SK-MEL-5 (cell line): ENCODE results near the gene SMPD2. TPM values are rescaled to one million over a fixed set of nuclear protein-coding genes. Genes with fewer than 3 reads are reported as not detected.
"Not testable (repeated sequence)": the region's sequence is repeated elsewhere in the genome, so short reads cannot be mapped to it uniquely, and the experiment has no call there.

Experiments used
- DNase-seq: peaks from one replicate; pipeline ENCODE4 v3.0.0-alpha.2; 2016; ENCODE audit warnings: low read depth, low spot score
- in situ Hi-C: cut with HindIII; loops from 2 replicates; pipeline ENCODE4 v1.10.0; 2016; ENCODE audit warnings: low sequenced_read_pairs, high pct_unique_total_duplicates, low pct_unique_long_range_greater_than_20kb
- total RNA-seq: library from RNA; depleted of rRNA; stranded (reverse); fragments of >200 nt; shearing (Covaris generic); gene quantifications from 2 replicates; pipeline ENCODE4 v1.2.3, GENCODE V29; 2014

SMPD2 gene
- total RNA-seq, 1 experiment from 2014 or later, result 32.7 TPM

DNA sequence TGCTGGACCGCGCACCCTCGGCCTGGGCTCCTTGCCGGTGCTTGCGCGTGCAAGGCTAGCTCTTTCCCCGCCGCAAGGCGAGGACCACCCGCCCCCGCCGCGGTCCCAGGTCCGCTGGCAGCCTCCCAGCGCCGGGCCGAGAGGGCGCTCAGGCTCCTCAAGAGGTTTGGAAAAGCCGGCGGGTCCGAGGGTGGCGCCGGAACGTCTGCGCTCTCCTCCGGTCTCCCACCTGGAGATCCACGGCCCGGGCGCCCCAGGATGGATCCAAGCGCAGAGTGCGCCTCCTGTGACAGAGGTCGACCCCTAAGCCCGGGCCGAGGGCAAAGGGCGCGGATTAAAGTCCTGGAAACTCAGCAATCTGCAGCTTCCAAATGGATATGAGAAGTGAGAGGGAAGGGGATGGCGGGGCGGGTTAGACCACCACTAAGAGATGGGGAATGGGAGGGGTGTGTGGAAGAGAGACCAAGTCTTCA lies 15.6 kb downstream of the SMPD2 start:
- no peak for DNase-seq
- in situ Hi-C loops, result no loop called here

DNA sequence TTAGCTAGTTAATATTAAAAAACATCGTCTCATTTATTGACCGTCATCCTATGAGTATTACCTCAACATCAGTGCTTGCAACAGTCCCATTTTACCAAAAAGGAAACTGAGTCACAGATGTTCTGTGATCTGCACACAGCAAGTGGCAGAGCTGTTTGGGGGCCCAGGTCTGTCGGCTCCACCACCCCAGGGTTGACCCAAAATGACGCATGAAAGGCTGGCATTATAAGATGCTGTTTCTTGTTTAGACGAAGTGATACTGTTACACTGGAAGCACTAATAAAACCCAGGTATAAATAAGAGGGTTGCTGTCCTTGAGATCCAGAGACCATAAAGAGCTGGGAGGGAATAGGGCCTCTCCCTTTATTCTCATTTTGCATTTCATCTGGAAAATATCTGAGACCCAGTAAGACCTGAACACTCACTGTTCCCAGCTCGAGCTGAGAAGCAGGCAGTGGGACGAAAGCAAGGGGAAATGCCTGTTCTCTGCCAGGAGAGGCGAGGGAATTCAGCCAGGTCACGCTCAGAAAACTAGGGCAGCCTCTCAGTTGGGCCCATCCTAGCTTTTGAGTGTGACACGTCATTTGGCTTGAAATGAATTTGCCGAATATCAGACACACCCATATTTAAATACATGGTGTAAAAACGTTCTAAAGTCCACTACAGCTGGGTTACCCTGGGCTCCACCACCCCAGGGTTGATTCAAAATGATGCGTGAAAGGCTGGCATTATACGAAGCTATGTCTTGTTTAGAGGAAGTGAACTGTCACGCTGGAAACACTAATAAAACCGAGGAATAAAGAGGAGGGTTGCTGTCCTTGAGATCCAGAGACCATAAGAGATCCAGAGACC lies 16.4 kb downstream of the SMPD2 start:
- in situ Hi-C loops, result no loop called here
- no peak for DNase-seq

DNA sequence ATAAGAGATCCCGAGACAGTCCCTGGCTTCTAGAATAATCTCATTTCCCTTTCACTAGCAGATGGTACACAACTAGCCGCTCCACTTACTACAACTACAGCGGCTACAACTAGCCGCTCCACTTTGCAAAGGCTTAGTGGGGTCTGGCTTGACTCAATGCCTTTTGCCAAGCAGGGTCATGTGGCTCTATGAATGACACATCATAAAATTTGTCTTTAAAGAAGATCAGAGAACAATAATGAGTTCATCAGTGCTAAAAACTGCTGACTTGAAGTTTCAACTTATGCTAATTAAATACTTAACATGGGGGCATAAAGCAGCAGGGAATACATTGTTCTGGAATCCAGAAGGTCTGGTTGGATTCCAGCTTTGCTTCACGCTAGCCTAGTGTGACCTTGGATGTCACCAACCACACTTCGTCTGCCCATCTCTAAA lies 17.1 kb downstream of the SMPD2 start:
- in situ Hi-C loops, result no loop called here
- DNase-seq, result no peak

DNA sequence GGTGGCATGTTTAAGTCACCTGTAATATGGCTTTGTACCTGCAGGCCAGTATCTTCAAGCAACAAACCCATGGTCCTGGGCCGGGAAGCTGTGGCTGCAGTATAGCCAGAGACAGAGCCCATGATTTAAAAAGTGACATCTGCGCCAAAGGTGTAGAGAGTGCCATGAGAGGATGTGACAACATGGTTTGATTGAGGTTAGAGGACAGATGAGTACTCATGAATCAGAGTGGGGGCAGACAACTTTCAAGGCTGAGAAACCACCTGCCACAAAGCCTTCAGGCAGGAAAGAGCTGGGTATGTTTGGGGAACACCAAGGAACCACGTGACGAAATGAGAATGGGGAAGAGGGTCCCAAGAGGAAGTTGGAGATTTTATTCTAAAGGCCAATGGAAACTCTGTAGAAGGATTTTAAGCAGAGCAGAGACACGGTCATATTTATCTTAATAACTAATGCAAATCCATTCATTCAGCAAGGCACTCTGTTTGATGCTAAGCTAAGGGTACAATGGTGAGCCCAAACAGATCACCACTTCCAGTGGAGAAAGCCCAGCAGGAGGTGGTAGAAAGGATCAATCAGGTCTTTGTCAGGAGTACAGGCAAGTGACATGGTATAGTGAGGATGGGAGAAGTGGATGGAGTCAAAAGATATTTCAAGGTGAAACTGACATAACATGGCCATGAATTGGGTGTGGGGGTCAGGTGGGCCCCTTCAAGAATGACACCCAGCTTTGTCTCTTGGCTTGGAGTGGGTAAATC lies 18.4 kb downstream of the SMPD2 start:
- peak; percentile 53 for DNase-seq
- in situ Hi-C loops, result no loop called here

DNA sequence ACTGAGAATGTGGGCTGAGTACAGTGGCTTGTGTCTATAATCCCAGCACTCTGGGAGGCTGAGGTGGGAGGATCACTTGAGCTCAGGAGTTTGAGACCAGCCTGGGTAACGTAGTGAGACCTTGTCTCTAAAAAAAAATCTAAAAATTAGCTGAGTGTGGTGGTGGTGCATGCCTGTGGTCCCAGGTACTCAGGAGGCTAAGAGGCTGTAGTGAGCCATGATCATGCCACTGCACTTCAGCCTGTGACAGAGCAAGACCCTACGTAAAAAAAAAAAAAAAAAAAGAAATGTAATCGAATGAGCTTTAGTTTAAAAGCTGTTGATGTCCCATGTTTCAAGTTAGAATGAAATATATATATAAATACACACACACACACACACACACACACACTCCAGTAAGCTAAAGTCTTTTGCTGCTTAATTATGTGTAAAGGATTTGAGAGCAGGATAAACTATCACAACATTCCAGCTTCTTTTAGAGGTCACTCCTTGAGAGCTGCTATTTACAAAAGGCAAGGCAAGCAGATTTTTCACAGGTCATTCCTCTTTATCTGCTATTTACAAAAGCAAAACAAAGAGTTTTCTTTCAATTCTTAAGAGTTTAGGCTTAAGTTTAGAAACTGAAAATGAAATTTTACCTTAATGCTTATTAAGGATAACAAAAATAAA lies 19.8 kb downstream of the SMPD2 start:
- in situ Hi-C loops, result no loop called here
- DNase-seq, result no peak

DNA sequence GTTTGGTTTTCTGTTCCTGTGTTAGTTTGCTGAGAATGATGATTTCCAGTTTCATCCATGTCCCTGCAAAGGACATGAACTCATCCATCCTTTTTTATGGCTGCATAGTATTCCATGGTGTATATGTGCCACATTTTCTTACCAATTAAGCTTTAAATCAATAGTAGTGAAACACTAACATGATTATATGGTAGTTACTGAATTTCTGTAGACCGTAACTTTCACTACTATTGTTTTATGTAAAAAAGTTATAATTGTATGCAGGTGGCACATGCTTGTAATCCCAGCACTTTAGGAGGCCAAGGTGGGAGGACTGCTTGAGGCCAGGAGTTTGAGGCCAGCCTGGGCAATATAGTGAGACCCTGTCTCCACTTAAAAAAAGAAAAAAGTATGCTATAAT lies 20.7 kb downstream of the SMPD2 start:
- DNase-seq, in situ Hi-C loops: not testable (repeated sequence)

DNA sequence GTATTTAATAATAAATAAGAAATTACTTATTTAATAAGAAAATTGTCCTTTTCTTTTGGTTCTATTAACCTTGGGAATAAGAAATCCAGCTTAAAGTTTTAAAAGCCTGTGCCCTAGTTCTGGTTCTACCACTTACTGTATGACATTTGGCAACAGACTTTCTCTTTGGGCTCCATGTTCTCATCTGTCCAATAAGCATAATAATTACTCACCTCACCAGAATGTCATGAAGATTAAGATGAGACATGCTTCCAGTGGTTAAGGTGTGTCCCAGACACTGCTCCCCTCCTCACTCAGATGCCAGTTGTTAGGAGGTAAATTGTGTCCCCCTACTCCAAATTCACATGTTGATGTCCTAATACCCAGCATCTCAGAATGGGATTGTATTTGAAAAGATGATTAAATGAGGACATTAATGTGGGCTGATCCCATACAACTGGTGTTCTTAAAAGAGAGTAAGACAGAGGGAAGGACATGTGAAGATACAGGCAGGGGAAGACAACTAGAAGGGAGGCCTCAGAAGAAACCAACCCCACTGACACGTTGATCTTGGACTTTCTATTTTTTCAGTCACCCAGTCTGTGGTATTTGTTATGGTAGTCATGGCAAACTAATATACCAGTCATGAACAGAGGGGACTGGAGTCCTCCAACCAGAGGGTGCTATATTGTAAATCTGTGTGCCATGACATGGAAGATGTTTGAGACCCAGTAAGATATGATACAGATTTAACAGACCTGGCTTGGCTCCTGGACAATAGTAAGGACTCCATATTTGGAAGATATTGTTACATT lies 21.4 kb downstream of the SMPD2 start:
- in situ Hi-C loops, result no loop called here
- no peak for DNase-seq

DNA sequence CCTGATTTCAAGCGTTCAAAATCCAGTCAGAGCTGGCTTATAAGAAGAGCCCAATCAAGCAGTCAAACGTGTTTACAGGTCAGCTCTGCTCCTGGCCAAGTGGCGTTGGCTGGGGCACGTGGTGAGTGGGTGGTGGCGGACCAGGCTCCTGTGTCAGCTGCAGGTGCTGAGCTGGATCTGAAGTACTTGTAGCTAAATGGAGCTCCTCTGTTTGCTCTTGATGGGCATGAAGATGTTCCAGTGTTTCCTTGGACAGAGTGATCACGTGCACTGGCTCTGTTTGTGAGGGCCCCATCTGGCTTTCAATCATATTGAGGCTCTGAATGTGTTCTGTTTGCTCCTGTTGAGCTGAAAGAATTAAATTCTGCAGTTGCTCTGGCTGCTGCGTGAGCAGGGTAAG lies 25.2 kb downstream of the SMPD2 start:
- in situ Hi-C loops, result no loop called here
- DNase-seq, result no peak

DNA sequence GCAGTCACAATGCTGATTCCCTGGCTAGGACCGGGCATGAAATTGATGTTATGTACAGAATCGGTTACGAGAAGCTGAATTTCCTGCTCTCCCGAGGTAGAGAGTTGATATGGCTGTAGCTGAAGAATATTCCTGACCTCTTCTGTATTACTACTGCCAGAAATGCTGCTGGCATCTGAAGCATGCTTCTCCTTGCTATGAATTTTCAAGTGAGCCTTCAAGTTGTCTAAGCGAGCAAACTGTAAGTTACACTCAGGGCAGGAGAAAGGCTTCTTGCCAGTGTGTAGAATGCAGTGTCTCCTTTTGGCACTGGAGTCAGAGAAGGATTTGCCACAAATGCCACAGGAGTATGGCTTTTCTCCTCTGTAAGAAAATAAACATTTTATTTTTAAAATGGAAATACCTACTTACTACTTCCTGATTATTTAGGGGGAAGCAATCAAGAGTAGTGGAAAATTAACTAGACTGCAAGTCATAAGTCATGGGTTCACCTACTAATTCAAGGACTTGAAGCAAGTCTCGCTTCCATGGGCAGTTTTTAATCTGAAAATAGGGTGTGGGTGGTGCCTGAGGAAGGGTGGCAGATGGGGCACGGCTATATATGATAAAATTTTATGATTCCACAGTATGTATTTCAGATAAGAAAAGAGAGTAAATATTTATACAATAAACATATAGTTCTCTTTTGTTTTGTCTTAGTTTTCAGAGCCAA lies 25.8 kb downstream of the SMPD2 start:
- in situ Hi-C loops, result no loop called here
- DNase-seq, result no peak

DNA sequence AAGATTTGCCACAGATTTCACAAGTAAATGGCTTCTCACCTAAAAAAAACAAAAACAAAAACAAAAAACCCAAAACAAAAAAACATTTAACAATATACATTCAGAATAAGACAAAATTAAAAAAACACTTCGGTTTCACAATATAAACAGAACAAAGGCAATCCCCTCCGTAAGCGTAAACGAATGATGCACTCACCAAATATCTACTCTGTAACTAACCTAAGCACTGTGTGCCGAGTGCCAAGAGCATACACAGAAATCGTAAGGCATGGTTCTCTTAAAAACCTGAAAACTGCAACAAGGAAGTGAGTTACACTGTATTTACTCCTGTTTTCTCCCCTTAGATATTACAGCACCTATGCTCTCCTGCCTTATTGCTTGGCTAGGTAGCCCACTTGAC lies 27.2 kb downstream of the SMPD2 start:
- no peak for DNase-seq
- in situ Hi-C loops, result no loop called here

DNA sequence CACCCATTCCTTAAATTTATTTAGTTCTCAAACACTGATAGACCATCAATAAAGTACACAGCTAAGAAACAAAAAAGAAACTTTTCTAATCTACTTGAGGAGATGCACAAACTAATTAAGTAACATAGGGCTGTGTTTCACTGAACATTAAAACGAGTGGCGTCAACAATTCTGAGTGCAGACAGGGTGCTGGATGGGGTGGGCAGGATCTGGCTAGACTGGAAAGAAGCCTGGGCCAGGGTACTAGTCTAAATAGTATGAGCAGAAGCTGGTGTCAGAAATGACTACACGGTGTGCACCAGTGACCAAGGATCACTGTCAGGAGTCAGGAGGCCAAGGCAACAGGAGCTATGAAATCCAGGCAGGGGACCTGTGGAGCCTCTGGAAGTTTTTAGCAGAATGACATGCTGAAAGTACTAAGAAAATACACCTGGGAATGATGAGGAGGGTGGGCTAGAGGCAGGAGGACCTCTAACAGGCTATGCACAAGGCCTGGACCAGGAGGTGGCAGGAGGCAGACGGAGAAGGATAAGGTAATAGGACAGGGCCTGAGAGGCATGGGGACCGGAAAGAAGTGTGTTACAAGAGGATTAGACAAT lies 29.2 kb downstream of the SMPD2 start:
- no peak for DNase-seq
- in situ Hi-C loops, result no loop called here

DNA sequence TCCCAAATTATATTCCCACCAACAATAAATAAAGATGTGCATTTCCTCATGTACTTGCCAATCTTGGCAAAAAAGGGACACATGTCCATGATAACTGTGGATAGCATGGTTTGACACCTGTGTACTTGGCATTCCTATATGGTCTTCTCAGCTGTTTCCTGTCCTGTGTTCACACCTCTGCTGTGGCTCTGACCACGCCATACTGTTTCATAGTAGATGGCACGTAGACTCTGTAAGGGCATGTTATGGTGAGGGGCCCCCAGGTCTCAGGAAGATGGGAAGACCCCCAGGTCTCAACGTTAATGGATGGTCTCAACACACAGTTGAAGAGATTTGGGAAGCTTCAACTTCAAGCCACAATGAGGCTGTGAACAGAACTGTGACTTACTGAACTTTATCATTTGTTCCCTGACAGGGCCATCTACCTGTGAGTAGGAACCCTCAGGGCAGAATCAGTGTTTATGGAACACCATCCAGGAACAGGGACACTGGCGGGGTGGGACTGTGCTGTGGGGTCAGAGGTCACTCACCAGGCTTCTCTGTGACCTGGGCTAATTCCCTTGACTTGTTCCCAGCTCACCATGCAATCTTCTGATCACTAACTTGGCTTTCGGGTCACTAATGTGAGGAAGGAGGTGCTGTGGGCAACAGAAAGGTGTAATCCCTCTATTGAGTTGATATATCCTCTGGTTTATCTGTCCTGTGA lies 30.7 kb downstream of the SMPD2 start:
- in situ Hi-C loops, result no loop called here

DNA sequence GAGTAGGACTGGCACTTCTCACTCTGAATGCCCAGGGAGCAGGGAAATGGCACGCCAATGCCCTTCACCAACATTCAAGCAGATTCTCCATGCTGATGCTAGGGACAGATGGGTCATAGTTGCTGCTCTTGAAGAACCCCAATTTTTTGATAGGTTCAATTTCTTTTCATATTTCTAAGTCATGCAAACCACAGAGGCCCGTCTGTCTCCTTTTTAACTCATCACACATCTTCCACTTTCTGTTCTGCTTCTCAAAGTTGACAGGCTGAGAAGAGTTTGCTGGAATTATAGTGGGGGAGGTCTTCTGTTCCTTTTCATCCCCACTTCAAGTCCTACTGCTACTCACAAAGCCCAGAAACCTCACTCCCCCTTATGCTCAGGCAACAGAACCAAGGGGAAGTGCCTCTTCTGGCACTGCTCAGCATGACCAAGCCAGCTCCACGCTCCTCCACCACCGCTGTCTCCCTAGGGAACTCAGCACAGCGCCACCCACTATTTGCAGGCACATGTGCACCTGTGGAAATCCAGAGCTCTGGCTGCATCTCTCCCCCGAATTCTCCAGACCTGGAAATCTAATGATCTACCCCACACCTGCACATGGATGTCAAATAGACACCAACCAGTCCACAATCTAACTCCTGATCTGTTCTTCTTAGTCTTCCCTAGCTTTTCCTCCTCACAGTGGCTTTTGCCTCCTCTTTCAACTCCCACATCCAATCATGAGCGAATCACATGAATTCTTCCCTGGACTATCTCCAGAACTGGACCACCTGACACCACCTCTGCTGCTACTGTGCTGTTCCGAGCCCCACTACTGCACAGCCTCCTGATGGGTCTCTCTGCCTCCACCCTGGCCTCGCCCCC lies 31.8 kb downstream of the SMPD2 start:
- no peak for DNase-seq
- in situ Hi-C loops, result no loop called here

More for the DNA sequence above, 30.7 kb downstream of the SMPD2 start:
- DNase-seq, result no peak

DNA sequence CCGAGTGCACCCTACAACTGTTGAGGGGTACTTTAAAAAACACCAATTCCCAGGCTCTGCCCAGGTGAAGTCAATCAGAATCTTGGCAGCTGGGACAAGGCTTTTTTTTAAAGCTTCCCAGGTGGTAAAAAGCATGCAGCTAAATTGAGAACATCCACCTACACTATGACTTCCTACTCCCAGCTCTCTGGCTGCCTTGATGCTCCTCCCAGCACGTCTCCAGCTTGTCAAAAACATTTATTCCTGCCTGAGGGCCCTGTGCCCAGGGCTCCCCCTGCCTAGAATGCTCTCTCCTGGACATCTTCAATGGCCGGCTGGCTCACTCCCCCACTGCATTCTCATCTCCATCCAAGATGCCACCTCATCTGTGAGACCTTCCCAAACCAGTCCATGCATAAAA lies 32.6 kb downstream of the SMPD2 start:
- no peak for DNase-seq
- in situ Hi-C loops, result no loop called here

DNA sequence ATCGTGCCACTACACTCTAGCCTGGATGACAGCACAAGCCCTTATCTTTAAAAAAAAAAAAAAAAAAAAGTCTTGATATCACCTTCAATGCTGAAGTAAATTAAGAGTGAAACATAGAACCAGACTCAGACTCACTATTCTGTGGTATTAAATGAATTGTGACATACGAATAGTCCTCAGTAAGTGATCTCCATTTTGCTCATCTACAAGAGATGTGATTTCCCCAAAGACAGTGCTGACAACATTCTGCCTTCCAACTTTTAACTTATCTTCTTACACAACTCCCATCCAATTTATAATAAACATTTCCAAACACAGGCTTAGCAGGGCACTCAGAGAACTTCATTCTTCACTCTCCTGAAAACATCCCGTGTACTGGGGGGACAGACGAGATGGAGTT lies 34.5 kb downstream of the SMPD2 start:
- in situ Hi-C loops, result no loop called here
- DNase-seq, result no peak
